ENCODE results near the gene FRMD8.
A peak's percentile ranks its signal among the peaks of the same experiment; 100 is the strongest.

FRMD8 gene

DNA sequence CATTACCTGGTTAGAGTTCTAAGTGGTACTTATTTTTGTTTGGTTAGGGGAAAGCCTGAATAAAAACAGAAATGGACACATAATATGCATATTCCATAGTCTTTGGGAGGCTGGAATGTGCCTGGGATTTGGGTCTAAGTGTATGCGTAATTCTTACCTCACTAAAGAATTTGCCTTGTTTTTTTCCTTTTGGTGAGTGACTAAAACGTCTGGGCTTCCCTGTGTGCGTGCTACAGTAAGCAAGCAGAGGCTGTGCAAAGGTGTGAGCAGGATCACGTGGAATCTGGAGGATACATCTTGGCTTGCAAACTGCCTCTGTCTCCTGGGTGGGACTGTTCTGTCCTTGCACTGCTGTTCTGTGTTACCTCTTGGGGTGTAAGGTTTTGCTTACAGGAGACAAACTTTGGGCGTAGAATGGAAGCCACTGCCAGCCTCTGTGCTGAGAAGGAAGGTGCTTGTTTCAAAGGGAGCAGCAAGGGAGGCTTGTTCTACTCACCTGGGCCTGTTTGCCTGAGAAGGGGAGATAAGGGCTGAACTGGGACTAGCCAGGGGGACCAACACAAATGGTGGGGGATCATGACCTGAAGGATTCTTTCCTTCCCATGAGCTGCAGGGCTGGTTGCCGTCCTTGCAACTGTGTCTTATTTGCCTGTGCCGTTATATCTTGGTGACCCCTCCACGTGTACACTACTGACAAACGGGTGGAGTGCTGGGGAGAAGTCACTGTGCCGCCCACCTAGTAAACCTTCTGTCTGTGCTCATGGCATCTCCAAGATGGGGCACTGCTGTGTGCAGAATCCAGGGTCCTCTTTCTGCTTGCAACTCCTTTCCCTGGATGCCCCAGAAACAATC, 40.6 kb downstream of the FRMD8 start:
- DNase-seq = peak; percentile 64

DNA sequence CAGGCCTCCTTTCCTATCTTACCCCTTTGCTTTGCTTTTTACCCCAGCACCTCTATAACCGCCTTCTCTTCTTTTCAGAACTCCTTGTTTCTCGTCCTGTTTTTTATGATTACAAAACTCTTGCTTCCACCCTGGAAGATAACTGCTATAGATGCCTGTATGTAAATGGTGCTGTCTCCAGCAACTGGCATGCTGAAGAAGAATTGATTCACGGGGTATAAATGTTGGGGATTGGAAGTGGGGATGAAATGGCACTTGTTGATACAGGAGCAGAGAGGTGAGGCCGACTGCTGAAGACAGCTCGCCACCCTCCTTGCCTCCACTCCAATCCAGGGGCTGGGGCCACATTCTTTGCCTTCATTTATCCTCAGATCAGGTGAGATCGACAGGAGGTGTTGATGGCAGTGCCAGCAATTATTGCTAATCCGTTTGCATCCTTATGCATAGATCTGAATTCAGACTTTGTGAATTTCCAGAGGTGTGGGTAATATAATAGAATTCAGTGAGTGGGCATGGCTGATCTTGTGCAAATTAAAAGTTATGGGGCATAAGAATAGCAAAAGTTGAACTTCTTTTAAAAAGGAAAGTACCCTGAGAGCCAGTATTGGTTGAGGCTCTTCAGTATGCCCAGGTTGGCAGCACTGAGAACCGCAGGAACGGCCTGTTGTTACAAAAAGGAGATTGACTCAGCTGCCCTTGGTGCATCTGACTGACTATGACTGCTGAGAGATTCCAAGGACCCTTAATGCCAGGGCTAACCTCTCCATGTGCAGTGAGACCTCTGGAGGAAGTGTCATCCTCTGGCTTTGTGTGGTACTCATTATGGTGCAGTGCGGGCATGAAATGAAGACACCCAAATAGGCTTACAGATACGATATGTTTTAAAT, 41.5 kb downstream of the FRMD8 start:
- DNase-seq = peak; percentile 79

DNA sequence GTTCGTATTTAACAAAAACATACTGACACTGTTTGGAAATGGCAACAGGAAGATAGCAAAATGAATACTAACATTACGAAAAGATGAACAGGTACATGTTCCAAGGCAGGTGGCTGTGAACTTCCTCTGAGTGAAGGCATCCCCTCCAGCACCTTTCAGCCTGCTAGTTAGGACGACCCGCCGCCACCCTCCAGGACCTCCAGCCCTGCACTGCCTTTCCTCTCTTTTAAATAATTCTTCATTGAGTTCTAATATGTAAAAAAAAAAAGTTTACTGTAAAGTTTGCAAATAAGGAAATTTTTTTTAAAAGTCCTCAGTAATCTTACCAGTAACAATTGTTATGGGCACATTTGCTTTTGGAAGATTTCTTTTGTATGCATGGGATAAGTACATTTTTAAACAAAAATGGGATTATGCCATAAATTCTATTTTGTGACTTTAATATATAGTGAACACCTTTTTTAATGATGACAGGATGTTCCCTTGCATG, 42.2 kb downstream of the FRMD8 start:
- no peak for DNase-seq

DNA sequence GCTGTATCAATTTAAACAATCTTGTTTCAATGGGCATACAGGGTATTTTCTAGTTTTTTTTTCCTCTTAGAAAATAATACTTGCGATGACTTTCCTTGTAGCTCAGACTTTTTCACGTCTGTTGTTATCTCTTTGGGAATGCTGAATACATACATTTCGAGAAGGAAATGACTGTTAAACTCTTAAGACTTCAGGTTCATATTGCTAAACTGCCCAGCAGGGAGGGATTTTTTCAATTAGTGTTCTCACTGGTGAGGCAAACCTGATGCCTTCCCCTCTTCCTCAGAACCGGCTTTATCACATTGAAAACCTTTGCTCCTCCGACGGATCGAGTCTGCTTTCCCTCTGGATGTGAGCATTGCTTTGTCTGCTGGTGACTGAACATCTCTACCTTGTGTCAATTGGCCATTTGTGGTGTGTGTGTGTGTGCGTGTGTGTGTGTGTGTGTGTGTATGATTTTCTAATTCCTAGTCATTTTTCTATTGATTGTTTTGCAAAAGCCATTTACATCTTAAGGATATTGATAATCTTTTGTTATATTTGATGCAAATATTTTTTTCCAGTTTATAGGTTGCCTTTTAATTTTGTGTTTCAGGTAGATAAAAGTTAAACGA, 42.7 kb downstream of the FRMD8 start:
- peak; percentile 54 for DNase-seq

DNA sequence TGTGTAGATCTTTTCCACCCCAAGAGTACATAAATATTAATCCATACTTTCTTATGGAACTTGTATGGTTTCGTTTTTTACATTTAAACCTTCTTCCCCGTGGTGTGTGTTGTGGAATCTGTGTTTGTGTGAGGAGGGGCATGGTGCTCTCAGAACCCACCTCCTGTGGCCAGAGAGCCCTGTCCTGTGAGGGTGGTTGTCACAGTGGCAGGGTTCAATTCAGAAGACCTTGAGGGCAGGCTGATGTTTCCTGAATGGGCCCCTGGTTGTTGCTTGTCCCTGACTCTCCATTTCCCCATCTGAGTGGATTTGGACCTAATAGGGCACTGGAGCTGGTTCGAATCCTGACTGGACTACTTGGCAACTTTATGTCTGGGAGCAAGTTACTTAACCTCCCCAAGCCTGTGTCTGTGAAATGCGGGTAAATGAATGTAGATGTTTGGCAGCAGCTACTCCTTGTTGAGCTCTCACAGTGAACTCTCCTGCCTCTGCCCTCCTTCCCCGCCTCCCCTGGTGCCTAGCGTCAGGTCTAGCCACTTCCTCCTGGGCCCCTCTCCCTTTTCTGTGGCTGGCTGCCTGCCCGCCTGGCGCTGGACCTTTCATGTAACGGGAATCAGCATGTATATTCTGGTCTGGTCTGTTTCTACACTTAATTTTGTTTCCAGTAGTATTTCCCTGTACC, 43.4 kb downstream of the FRMD8 start:
- peak; percentile 71 for DNase-seq

DNA sequence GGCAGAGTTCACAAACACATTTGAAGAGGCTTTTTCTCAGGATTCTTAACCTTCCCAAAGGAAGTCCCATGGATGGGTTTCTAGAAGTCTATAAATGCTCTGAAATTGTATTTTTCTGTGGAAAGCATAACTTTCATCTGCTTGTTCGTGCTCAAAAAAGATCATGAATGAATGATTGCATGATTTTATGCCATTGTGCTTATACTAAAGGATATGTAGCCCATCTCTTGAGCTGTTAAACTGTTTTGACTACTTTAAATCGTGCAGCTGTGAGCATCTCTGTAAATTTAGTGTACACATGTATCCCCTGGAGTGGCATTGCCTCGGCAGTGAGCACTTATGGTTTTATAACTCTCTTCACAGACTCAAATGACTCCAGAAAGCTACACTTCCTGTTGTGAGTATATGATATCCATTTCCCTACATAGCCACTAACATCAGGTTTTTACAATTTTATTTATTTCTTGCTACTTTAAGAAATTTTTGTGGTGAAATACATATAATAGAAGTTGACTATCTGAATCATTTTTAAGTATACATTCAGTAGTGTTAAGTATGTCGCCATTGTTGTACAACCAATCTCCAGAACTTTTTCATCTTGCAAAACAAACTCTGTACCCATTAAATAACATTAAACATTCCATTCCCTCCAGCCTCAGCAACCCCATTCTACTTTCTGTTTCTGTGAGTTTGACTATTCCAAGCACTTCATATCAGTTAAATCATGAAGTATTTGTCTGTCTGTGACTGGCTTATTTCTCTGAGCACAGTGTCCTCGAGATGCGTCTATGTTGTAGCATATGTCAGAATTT, 44.2 kb downstream of the FRMD8 start:
- DNase-seq = peak; percentile 52

DNA sequence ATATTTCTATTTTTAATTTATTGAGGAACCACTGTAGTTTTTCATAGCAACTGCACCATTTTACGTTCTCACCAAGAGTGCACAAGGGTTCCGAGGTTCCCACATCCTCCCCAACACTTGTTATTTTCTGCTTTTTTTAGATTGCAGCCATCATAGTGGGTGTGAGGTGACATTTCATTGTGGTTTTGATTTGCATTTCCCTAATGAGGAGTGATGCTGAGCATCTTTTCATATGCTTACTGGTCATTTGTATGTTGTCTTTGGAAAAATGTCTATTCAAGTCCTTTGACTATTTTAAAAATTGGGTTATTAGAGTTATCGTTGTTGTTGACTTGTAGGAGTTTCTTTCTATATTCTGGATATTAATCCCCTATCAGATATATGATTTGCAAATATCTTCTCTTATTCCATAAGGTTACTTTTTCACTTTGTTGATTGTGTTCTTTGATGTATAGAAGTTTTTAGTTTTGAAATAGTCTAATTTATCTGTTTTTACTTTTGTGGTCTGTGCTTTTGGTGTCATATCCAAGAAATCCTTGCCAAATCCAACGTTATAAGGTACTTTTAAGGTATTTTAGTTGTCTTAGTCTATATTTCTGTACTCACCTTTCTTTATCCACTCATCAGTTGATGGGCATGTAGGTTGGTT, 45.1 kb downstream of the FRMD8 start:
- peak; percentile 64 for DNase-seq

DNA sequence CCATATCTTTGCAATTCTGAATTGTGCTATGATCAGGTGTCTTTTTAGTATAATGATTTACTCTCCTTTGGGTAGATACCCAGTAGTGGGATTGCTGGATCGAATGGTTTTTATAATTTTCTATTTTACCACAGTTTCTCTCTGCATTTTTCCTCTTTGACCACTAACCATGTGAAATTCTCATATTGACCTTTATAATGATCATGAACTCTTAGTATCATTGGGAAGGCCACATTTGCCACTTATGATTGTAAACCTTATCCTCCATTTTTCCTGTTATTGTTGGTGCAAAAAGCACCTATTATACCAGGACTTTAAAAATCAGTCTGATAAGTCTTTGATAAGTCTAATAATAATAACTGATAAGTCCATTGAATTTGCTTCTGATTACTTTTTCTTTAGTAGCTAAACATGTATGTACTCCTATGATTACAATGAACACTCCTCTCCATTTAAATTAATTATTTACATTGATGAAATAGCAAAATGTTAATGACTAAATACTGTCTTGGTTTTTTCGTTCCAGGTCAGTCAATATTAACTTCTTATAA, 45.7 kb downstream of the FRMD8 start:
- DNase-seq = no peak

DNA sequence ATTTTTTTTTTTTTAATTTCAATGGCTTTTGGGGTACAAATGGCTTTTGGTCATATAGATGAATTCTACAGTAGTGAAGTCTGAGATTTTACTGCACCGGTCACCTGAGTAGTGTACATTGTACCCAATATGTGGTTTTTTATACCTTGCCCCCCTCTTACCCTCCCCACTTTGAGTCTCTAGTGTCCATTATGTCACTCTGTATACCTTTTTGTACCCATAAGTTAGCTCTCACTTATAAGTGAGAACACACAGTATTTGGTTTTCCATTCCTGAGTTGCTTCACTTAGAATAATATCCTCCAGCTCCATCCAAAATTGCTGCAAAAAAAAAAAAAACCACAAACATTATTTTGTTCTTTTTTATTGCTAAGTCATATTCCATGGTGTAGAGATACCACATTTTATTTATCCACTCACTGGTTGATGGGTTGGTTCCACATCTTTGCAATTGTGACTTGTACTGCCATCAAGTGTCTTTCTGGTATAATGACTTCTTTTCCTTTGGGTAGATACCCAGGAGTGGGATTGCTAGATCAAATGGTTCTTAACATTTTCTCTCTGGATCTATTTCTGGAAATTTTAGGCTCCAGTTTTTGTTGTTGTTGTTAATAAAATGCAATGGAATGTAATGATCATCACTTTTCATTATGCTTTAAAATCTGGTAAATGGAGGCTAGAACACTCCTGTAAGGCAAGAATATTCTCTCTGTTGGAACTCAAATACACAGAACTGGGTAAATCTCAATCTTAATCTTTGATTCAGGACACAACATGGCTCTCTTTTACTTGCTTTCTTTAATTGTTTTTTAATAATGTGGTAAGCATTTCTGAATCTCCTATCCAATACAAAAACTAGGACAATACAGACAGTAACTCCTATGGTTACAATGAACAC, 46.5 kb downstream of the FRMD8 start:
- peak; percentile 52 for DNase-seq

DNA sequence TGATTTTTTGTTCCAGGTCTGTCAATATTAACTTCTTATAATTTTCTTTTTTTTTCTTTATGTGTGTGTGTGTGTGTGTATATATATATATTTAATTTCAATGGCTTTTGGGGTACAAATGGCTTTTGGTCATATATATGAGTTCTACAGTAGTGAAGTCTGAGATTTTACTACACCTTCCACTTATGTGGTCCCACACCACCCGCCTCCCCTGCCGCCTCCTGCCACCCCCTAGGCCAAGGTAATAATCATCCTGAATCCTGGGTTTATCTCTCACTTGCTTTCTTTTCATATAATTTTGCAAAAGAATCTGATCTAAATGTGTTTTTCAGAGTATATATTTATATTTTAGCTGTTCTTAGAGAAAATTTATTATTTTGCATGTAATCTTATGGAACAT, 47.2 kb downstream of the FRMD8 start:
- no peak for DNase-seq

DNA sequence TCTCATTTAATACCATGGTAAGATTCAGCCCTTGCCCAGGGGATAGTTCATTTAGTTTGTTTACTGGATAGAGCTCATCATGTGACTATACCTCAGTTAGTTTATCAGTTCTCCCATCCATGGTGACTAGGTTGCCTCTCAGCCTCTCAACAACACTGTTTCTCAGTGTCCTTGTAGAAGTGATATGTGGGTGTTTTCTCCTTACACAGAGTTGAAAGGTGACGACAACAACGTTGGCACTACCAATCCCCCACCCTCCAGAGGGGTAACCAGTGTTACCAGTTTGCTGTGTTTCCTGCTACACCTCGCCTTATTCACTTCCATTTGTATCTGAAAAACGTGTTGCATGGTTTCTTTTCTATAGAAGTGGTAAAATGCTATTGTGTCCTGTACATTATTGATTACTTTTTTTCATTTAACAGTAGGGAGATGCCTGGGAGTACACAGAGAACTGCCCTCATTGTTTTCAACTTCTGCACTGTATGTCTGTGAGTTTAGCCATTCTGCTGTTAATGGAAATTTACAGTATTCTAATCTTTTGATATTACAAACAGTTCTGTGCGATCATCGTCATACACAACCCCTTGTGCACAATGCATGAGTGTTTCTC, 47.7 kb downstream of the FRMD8 start:
- no peak for DNase-seq

DNA sequence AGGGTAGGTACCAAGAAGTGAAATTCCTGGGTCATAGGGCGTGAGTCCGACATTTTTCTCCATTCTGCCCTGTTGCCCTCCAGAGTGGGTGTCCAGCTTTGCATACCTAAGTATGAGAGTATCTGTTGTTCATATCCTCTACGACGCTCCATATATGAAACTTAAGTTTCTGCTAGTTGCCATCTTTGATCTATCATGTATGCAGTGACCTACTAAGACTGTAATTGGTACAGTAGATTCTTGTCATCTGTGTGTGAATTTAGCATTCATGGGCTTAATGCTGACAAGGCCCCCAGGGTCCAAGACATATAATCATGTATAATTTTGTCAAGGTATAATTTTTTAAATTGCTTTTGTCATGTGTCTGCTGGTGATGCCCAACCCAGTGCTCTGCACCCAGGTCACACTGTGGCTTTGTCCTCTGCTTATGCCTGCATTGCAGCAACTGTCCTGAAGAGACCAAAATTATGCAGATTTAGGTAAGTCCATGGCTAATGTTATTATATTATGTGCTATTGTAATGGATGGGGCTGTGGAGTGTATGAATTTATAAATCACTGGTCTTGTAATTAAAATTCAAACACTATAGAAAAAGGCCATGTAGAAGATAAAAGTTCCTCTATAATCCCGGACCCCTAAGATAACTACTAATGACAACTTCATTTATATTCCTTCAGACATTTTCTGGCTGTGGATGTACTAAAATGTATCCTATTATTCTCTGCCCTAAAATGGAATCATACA, 48.4 kb downstream of the FRMD8 start:
- DNase-seq = no peak

DNA sequence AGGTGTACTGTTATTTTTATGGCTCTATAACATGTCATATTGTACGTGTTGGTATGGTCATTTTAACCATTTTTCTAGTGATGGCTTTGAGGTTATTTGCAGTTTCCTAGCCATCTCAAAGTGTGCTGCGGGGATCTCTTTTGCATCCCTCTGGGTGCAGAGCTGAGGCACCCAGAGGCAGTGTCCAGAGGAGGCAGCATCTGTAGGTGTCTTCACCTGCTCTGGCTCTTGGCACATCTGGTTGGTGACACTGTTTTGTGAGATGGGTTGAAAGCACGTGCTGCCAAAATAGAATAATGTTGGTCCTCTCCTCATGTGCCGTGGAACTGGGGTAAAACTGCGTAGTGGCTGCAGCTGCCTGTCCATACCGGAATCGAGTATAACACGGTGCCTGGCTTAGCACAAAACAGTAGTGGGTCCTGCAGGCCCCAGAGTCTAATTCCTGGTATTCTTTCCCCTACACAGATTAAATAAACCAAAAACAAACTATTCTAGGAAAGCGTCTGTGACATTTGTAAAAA, 49.0 kb downstream of the FRMD8 start:
- no peak for DNase-seq

DNA sequence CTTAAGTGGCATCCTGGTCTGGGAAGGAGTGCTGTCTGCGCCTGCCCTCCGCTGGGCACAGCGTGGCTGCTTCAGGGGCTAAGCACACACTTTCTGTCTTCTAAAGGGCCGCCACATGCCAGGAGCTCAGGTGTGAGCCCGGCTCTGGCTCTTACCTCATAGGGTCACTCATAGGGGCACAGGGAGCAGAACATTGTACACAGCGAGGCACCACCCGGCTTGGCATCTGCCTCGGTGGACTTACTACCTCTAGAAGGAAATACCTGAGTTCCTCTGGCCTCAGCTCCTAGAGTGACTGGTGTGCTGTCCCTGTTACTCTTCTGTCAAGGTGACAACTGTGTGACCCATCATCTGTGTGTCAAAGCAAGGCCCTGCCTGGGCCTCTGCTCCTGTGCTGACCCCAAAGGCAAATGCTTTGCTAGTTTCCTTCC, 49.6 kb downstream of the FRMD8 start:
- no peak for DNase-seq

DNA sequence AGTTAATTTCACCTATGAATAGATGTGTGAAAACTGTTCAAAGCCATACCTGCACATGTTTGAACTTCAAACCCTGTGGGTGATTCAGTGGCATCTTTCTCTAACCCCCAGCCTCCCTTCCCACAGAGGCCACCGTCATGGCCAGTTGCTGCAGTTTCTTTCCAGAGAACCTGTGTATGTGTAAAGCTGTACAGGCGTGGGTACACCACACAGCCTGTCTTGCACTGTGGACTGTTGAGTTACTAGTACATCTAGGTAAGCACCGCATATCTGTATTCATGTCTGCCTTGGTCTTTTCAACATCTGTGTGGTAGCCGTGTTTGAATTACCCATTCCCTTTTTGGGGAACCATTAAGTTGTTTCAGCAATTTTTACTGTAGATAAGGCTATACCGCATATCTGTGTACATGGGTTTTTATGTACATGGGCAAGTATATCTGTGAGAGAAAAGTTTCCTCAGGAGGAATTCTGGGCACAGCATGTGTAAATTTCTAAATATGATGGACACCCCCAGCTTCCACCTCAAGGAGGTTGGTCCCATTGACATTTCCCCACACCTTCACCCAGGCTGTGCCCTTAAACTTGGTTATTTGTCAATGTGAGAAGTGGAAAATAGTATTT, 50.1 kb downstream of the FRMD8 start:
- DNase-seq = no peak

DNA sequence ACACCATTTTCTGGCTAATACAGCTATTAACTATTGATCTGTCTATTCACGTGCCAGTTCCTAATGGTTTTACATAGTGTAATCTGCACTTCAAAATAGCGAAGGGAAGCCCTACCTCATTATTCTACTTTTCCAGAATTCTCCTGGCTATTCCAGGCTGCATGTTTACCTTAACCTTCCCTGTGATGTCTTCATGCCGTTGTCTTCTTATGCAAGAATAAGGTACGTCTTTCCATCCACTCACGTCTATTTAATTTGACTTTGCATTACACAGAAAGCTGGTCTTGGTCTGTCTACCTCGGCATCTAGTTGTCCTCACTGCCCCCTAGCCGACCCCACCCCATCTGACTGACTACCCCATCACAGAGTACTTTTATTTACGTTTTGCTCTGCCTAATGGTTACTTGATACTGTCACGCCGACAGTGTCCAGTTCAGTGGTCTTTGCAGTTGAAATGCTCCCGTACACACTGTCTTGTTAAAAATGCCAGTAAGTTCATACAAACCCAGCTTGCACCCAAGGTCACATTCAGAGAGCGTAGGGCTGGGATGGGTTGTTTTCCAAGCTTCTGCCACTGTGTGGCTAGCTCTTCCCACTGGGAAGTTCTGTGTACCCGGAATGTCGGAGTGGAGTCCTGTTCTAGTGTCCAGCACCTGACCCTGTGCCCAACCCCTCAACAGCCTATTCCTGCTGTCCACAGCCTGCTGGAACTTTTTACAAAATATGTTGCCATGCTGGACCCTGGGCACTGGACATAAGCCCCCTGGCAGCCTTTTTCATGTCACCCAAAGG, 51.2 kb downstream of the FRMD8 start:
- DNase-seq = no peak

Data from activated CD4-positive, alpha-beta T cell treated with anti-CD3 and anti-CD28 coated beads, Interleukin-10, Interleukin-2, amounts not matched to agents 100 ng/mL and 50 ng/mL, durations not matched to agents 16 hours and 8 hours (primary cell).